NCI-H526 treated with DMSO at 0.1 percent for 48 hours (cell line): Measurements from ENCODE around the gene SMAD6.

ENCODE experiments used
- DNase-seq: peaks from one replicate; lab custom pipeline; 2025; lab: John Stamatoyannopoulos, UW

SMAD6 gene

DNA sequence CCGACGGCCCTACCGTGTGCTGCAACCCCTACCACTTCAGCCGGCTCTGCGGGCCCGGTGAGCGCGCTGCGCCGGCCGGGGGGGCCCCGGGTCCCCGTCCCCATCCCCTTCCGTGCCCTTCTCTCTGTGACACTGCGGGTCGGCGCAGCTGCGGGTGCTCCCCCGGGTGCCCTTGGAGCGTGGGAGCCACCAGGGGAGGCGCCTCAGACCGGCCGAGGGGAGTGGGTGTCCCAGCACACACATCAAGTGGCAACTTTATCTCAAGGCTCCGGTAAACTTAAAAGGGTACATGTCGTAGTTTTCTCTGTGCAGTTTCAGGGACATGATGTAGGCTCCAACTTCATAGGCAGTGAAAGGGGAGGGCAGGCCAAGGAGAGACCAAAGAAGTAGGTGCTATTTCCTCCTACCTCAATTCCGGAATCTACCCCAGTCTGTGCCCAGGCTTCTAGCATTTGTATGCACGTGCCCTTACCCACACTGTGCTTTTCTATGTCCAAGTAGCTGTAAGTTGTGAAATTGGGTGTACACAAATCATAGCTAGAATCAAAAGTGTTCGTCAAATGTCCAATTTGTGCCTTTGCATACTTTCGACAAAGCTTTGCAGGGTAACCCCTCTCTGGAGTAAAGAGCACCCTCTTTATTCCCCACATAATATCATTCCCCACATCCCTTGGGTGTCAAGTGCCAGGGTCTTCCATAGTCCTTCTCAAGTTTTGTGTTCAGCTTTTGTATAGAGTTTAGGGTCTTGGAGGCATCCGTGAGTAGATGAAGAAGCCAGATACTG, 2.2 kb downstream of the SMAD6 start:
- no peak for DNase-seq

DNA sequence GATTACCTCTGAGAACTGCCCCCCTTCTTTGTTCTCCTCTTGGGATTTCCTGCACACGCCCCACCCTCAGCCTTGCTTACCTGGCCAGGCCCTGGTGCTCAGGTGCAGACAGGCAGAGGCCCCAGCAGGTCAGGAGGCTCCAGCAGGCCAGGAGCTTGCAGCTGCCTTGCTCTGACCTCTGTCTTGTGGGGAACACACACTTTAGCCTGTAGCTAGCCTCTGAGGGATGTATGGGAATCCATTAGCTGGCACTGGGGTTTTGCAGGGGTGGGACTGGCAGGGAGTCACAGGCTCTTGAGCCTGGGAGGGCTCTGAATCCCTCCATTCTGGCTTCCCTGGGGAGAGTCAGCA, 2.7 kb downstream of the SMAD6 start:
- no peak for DNase-seq

DNA sequence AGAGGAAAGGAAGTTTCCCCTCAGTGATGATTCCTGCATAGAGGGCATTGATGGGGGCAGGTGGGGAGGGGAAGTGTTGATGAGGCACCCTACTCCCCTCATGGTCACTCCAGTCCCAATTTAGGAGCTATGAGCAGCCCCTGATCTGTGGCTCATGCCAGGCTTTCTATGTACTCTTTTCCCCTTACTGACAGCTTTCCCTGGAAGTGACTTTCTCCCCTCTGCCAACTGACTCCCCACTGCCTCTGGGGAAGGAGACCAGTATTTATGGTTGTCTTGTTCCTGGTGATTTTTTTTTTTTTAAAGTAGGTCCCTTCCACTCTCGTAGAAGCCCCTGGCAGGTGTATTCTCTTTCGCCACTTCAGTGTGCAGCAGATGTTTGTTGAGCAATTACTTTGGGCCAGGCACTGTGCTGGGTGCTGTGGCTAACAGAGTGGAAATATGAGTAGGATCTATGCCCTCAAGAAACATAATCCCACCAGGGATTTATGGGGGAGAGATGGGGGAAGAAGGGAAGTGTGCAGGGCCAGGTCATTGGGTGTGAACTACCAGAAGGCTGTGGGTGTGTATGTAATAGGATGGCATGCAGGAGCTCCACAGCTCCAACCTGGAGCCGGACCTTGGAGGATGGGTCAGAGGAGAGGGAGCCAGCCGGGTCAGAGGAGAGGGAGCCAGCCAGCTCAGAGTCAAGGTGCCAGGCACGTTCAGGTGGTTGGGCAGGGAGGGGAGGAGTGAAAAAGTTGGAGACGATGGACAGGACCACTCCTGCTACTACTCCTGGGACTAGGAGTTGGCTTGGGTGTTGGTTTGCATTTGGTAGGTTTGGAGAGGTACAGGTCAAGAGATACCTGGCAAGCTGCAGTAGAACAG, 3.5 kb downstream of the SMAD6 start:
- DNase-seq: no peak

DNA sequence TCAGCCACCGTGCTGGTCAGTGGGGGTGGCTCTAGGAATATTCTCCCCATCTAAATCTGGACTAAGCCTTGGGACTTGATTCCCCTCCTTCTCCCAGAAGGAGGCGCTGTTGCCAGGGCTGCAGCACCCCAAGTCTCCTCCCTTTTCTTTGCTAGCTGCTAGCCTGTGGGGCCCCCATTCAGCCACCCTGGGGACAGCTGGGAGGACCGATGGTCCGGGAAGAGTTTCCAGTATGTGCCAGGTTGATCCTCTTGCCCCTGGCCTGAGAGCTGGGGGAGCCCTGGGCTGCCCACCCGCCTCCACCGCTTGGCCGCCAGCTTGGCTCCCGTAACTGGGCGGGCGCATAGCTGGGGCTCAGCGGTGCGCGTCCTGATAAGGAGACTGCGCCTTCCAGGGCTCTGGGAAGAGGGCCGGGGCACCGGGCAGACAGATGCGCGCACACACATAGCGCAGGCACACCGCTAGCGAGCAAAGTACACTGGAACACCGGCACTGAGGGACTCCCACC, 4.2 kb downstream of the SMAD6 start:
- DNase-seq: no peak

DNA sequence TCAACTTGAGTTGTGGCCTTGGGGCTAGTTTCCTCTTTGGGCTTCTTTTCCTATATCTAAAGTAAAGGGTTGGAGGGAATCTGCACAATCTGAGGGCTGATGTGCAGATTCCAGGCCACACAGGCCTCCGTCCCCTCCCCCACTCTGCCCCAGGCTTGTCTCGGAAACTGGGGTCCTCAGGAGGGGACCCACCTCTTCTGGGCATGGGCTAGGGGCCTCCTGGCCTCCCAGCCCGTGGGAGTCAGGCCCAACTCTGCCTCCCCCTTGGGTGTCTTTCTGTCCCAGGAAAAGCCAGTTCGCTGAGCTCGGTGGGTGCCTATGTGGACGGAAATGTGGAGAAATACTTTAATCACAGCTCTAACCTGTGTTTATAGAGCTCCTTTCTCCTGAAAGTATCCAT, 4.8 kb downstream of the SMAD6 start:
- DNase-seq: no peak

DNA sequence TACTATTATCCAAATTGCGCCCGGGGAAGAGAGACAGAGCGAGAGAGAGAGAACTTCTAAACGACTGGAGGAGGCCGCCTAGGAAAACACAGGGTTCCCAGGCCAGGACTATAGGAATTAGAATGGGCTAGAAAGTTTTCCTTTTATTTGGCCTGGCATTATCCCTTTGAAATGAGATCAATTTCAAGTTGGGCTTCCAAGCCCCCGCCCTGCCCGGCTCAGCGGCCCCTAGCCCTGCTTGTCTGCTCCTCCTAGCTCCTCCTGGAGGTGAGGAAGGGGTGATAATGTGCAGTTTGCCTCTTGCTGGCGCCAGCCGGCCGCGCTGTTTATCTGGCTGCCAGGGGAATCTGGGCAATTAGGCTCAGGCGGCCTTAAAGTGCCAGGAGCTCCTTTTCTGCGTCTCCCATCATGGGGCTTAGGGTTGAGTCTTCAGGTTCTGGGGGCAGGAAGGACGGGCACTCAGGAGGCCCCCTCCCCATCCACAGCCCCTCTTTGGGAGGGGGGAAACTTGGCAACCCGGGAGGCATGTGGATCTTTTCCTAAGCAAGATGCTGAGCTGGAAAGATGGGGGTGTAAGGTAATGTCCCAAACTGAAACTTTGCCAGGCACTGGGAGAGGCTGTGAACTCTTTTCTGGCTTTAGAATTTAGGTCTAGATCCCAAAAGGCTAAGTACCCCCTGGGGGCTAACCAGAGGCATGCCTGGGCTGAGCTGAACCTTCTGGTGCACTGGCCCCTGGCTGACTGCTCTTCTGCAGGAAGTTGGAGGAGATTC, 5.5 kb downstream of the SMAD6 start:
- peak; percentile 41 for DNase-seq

DNA sequence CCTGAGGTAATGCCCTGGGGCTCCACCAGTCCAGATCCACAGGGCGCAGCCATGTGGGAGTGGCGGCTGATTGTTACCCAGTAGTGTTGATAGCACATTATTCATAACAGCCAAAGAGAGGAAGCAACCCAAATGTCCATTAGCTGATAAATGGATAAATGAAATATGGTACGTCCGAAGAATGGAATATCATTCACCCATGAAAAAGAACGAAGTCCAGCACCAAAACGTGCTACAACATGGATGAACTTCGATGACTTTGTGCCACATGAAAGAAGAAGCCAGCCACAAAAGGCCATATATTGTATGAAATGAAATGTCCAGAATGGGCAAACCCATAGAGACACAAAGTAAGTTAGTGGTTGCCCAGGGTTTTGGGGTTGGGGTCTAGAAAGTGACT, 6.4 kb downstream of the SMAD6 start:
- DNase-seq: no peak

DNA sequence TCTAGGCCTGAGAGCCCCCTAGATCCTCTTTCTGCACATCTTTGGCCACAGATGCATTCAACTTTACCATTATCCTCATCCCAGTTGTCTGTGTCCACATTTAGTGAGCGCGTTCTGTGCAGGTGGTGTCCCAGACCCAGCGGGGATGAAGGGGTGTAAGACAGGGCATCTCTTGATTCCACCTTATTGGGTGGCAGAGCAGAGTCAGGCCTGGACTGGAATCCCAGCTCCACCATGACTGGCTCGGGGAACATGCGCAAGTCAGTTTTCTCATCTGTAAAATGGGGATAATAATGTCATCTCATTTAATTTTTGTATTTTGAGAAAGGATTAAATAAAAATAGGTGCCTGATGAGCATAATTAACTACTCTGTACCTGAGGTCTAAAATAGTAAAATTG, 7.8 kb downstream of the SMAD6 start:
- no peak for DNase-seq

DNA sequence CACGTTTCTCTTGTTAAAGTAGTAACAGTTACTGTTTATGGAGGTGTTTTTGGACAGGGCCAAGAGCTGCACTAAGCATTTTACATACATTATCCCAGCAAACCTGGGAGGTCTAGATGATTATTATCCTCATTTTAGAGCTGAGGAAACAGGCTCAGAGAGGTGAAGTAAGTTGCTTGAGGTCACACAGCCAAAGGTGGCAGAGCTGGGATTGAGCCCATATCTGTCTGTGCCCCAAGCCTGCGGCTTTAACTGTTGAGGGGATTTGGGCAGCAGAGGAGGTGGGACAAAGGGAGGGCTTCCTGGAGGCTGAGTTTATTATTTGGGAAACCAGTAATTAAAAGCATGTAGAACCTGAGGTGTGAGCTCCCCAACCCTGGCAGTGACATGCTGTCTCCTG, 9.2 kb downstream of the SMAD6 start:
- no peak for DNase-seq

DNA sequence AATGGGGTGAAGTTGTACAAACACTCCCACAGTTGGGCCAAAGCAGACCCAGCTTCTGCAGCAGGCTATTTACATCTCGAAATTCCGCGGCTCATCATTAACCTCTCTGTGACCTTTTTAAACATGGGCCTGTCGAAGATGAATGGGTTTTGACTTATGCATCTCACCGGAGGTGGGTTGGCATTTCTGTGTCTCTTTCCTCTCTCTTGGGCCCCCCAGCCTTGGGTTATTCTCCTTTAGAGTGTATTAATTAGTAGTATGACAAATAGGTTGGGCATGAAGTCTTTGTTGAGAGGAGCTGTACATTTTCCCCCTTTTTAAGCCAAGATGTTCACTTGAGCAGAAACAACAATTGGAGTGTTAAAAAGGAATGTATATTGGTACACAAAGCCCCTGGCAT, 9.8 kb downstream of the SMAD6 start:
- no peak for DNase-seq

DNA sequence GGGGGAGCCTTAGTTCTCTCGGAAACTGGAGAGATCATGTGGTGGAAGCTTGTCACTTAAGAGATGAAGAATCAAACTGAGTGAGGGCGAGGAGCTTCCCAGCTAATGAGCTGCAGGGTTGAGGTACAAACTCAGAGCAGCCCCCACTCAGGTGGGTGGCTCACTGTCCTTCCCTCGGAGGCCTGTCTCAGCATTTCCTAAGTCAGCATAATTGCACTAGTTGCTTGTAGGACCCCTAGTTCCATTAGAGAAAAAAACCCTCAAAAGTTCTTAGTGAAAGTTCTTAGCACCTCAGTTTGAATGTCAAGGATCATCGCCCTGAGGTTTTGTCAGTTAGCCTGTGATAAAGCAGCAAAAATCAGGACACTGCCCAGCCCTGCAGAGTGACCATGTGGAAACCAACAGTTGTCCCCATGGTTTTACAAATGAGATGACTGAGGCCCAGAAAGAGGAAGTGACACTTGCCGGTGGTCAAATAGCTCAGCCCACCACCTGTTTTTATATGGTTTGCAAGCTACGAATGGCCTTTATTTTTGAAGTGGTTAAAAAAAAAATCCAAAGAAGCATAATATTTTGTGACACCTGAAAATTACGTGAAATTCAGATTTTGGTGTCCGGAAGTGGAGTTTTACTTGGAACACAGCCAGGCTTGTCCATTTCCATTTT, 11.9 kb downstream of the SMAD6 start:
- no peak for DNase-seq

DNA sequence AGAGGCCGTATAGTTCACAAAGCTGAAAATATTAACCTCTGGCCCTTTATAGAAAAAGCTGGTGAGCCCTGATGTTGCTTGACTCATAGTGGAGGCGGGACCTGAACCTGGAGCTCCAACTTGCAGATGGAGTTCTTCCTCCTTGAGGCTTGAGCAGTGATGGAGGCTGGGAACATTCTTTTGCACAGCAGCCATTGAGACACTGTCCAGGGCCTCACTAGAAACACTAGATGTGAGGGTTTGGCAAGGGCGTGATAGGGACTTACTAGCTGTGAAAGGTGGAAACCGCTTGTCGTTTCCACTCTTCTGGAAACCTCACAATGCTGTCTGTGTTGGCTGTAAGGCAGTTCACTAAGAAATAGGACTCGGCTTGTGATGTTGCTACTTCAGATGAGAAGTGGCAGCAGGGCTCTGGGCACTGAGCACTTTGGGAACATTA, 12.5 kb downstream of the SMAD6 start:
- DNase-seq: no peak

DNA sequence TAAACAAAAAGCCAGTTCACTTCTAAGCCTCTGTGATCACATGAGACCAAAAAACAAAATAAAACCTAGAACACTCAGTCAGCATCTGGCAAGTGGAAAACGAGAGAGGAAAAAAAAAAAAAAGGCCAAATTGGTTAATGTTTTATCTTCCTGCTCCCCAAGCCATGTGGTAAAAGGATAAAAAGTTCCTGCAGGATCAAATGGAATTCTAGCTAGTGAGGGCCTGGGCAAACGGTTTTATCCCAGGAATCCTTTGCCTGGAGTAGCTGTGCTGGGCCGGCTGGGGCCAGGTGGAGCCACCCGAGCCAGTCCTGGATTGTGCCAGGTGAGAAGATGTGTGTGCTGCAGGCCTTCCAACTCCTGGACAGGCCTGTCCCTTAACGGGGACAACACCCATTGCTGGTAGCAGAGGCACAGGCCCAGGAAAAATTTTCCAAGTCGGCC, 13.2 kb downstream of the SMAD6 start:
- DNase-seq: no peak

DNA sequence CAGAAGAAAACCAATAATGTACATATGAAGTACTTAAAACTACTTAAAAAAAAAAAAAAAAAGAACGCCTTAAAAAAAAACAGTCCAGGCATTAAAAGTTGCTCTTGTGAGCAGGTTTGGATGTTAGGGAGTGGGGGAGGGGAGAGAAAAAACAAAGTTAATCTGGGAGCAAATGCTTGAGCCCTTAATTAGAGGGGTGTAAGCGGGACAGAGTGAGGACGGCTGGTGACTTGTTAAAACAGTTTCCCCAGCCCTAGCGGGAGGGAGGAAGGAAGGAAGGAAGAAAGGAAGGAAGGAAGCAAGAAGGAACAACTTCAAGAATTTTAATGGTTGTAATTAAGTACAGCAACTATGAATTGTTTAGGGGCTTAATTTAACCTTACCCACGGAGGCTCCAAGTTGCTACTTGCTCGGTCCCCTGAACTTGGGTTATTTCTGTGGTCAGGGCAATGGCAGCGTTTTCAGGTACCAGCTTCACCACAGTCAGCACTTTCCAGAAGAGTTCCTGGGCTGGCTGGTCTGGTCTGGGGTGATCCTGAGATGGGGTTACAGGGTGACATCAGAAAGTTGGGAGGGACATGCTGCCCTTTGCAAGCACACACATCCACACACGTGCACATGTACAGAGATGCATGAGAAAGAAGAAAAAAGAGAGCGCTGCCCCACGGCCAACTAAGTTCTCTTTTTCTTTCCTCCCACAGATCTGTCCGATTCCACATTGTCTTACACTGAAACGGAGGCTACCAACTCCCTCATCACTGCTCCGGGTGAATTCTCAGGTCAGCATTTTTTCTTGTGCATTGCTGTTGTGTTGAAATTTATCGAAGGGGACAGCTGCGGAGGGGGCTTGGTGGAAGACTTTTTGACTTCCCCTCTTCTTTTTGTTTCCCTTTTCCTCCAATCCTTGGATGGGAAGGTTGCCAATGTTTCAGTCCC, 14.0 kb downstream of the SMAD6 start:
- no peak for DNase-seq

DNA sequence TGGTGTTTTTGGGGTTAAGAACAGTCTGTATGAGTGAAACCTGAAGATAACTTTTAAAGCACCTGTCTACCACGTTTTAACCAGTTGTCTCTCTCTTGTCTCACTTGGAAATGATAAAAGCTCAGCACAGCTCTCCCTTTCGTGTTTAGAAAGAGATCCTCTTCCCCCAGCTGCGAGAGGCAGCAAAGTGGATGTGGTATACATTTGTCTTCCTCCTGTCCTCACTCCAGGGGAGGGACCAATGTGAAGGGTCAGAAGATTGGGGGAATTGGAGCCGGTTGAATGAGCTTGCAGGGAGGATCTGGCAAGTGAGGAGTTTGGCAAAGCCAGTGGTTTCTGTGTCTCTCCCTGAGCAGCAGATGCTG, 14.6 kb downstream of the SMAD6 start:
- no peak for DNase-seq

DNA sequence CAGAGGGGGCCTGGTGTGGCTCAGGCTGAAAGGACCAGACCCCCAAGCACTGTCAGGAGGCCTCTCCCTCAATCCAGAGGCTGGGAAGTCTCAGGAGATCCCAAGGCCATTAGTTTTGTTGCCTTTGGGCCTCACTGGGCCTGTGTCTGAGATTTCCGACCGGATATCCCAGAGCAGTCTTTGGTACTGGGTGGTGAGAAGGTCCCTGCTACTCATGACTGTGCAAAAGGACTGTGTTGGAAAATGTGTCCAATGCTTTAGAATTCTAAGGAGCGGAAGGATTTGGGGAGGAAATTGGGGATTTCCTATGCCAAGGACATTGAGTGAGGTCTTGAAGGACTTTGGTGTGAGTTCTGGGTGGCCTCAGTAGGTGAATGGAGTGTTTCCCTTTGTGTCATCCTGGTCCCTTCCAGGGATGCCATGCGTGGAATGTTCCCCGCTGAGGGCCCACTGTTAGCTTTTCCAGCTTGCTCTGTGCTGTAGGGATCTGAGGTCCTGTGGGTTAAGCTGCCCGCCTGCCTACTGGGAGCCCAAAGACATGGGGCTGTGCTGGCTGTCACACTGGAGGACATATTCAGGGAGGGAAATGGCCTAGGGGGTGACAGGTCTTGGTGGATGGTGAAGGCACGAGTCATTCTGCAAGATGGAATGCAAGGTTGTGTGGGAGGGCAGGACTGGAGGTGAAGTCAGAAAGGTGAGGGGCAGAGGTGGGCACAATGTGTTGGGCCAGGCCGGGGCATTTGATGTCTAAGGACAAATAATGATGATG, 16.4 kb downstream of the SMAD6 start:
- no peak for DNase-seq

DNA sequence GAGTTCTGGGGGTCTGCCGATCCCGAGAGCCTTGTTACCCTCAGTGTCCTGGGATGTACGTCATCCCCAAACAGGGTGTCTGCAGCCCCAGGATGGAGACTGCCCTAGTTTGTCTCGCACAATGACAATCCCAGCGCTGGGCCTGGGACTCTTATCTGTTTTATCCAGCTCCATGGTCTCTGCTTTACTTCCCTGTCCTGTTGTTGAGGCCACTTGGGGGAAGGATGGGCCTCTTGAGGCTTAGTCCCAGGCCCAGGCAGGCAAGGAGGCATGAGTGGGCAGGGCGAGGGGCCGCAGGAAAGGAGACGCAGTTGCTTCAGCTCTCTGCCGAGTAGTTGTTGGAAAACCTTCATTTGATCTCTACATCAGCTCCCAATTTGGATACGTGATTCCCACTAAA, 17.4 kb downstream of the SMAD6 start:
- no peak for DNase-seq

DNA sequence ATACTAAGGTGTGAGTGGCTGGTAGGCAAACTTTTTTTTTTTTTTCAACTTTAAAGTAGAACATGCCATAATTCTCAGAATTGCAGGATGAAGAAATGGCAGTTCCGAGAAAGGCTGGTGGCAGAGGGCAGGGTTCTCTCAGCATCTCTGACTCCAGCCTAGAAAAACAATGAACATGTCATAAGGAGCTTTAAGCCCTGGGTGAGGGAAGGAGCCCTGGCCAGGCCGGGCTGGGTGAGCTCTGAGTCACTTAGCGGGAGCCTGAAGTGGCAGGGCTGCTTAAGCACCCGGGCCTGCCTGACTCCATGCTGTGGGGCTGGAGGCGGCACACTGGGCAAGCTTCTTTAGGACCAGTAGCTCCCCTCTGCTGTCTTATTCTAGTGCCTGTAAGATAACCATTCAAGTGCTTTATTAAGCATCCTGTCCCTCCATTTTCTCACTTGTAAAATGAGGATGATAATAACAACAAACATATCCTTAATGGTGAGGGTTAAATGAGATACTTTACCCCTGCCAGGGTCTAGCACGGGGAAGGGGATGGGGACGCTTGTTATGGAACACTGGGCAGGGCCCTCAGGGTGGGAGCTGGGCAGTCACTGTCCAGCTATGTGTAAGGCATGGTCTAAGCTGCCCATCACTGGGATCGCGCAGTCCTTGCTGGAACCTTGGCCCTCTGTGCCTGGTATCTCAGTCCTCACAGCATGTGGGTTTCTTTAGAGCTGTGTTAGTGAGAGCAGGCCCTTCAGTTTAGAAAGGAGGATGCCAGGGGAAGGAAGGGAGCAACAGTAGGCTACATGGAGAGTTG, 18.4 kb downstream of the SMAD6 start:
- DNase-seq: no peak

DNA sequence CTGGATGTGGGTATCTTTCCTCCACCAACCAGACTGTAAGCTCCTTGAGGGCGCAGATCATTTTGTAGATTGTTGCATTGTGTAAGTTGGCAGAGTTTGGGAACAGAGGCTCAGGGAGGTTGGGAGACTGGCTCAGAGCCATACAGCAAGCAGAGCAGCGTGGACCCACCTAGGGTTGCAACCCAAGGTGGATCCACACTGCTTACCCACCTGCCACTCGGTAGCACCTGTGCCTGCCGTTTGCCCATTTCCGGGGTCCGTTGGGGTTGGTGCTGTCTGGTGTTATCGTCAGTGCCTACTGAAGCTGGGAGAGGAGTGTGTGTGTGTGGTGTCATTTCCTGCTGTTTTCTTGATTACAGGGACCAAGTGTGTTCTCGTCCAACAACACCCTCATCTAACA, 19.0 kb downstream of the SMAD6 start:
- no peak for DNase-seq
